ENCODE measurements around the gene UPK3BL1. TPM values are rescaled to one million over a fixed set of nuclear protein-coding genes. Genes with fewer than 3 reads are reported as not detected.
"Not testable (repeated sequence)": the region's sequence is repeated elsewhere in the genome, so short reads cannot be mapped to it uniquely, and the experiment has no call there.

Gene UPK3BL1
- total RNA-seq, 1 donor from 2014 or later = 10.3 TPM

- intact Hi-C loops (cut with DNase I); DNase-seq (ENCODE audit: low spot score): not testable (repeated sequence)
Observed at GRCh38 chr7:102634299-102634698, 8.3 kb downstream of the UPK3BL1 start.

DNA sequence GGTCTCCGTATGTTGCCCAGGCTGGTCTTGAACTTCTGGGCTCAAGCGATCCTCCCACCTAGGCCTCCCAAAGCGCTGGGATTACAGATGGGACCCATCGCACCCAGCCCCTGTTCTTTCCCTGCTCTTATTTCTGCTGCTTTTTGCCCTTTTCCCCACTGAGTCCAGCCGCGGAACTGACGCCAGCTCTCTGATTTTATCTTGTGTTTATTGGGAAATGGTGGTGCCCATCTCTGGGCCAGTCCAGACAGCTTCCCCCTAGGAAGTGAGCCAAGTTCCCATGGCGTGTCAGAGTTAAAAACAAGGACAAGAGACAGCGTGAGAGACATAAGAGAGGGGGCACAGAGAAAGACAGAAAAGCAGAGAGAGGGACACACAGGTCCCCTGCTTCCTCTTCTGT lies 12.0 kb downstream of the UPK3BL1 start:
- DNase-seq (ENCODE audit: low spot score) = peak; percentile 56
- intact Hi-C loops (cut with DNase I) = not testable (repeated sequence)

DNA sequence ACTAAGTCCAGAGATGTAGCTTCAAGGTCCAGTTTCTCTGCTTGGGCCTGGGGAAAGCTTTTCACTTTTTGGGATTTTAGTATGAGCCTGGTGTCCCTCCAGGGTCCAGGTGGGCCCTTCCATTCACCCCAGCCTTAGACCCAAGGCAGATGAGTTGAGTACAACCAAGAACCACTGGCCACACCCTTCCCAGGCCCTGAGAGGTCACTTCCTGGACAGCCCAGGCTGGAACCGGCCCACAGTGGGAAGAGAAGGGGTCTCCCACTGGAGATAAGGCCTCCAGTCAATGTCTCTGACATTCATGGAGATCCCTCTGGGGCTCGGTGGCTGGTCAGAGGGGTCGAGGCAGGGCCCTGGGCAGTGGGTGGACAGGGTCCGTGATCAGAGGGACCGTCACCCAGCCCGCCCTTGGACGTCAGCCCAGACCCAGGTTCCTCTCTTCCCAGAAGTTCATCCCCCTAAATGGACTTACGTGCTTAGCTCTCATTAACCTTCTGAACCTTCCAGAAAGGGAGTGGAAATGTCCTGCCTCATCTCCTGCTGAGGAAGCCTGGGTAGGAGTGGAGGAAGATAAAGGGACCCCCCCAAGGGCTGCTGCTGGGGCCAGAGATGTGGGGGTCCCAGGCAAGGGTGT lies 15.2 kb downstream of the UPK3BL1 start:
- DNase-seq (ENCODE audit: low spot score); intact Hi-C loops (cut with DNase I): not testable (repeated sequence)

DNA sequence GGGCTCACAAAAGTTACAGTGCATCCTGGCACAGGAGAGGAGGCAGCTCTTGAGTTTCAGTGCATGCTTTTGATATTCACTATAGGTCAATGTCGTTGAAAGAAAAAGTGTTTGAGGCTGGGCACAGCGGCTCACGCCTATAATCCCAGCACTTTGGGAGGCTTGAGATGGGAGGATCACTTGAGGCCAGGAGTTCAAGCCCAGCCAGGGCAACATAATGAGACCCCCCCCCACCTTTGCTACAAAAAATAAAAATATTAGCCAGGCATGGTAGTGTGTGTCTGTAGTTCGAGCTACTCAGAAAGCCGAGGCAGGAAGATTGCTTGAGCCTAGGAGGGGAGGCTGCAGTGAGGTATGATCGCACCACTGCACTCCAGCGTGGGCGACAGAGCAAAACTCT lies 24.5 kb downstream of the UPK3BL1 start:
- intact Hi-C loops (cut with DNase I) = not testable (repeated sequence)

GRCh38 chr7:102616507-102617125 lies 26.0 kb downstream of the UPK3BL1 start, which contains the start of gene RASA4:
Gene RASA4 (minus strand): TSS chr7:102616756. CDS start chr7:102616689, 67 bp downstream.
- intact Hi-C loops (cut with DNase I) = not testable (repeated sequence)
- DNase-seq (ENCODE audit: low spot score) = peak; percentile 77

More for the DNA sequence above, 24.5 kb downstream of the UPK3BL1 start:
- peak; percentile 33 for DNase-seq (ENCODE audit: low spot score)

- DNase-seq (ENCODE audit: low spot score); intact Hi-C loops (cut with DNase I): not testable (repeated sequence)
Observed at GRCh38 chr7:102615930-102616329, 26.7 kb downstream of the UPK3BL1 start.

- intact Hi-C loops (cut with DNase I); DNase-seq (ENCODE audit: low spot score): not testable (repeated sequence)
Observed at GRCh38 chr7:102614873-102615272, 27.7 kb downstream of the UPK3BL1 start.

GRCh38 chr7:102614346-102614697 lies 28.3 kb downstream of the UPK3BL1 start:
- DNase-seq (ENCODE audit: low spot score) = not testable (repeated sequence)

DNA sequence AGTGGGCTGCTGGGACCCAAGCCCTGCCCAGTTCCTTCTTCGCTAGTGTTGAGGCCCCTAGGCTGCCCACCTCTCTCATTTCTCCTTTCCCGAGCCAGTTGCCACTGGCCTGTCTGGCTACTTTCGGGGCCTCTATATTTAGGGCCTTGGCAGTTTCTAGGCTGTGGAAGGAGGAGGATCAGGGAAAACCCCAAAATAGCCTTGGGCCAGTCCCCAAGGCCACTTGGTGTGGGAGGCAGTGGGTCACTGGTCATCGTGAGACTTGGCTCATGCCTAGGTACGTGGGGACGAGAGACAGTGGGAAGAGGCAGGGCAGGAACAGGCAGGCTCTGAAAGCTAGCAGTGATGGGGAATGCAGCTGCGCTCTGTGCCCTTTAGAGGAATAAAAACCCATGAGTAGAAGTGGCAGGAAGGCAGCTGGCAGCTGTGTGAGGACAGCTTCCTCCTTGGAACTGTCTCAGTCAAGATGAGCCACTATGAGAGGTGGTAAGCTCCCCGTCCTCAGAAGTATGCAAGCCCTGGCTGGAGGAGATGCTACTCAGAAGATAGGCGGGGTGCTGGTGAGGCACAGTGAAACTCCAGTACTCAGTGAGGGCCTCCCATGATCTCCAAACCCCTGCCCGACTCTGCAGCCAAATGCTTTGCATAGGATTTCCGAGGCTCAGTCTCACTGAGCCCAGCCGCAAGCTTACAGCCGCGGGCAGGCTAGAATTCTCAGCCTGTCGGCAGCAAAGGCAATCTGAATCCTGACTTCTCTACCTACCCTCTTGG lies 28.8 kb downstream of the UPK3BL1 start:
- peak; percentile 35 for DNase-seq (ENCODE audit: low spot score)
- intact Hi-C loops (cut with DNase I) = not testable (repeated sequence)

More at GRCh38 chr7:102614346-102614697, 28.3 kb downstream of the UPK3BL1 start:
- intact Hi-C loops (cut with DNase I) = not testable (repeated sequence)

DNA sequence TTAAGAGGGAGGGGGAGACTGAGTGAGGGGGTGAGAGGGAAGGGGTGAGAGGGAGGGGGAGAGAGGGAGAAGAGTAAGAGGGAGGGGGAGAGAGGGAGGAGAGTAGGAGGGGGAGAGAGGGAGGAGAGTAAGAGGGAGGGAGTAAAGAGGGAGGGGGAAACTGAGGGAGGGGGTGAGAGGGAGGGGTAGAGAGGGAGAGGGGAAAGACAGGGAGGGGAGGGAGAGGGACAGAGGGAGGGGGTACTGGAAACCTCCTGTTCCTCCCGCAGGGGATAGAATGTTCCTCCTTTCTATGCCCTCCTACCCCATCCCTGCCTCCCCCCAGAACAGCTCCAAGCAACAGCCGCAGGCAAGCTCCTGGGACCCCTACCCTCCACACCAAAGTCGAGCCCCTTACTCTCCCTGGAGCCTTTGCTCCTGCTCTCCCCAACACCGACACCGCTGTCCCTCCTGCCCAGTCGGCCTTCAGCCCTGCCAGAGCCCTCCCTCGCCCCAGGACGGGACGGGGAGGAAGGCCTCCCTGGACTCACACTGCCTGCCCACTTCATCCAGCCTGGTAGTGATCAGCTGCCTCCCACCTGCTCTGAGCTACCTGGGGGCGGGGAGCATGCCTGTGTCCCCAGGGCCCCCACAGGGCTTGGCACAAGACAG lies 30.8 kb downstream of the UPK3BL1 start:
- peak; percentile 75 for DNase-seq (ENCODE audit: low spot score)

GRCh38 chr7:102611013-102611674 lies 31.4 kb downstream of the UPK3BL1 start:
- DNase-seq (ENCODE audit: low spot score); intact Hi-C loops (cut with DNase I): not testable (repeated sequence)

More for the DNA sequence above, 30.8 kb downstream of the UPK3BL1 start:
- intact Hi-C loops (cut with DNase I) = not testable (repeated sequence)

- DNase-seq (ENCODE audit: low spot score) = peak; percentile 22
- intact Hi-C loops (cut with DNase I) = not testable (repeated sequence)
Observed at GRCh38 chr7:102610441-102610840, 32.1 kb downstream of the UPK3BL1 start.

GRCh38 chr7:102609734-102610133 lies 32.9 kb downstream of the UPK3BL1 start:
- intact Hi-C loops (cut with DNase I) = not testable (repeated sequence)
- peak; percentile 50 for DNase-seq (ENCODE audit: low spot score)

DNA sequence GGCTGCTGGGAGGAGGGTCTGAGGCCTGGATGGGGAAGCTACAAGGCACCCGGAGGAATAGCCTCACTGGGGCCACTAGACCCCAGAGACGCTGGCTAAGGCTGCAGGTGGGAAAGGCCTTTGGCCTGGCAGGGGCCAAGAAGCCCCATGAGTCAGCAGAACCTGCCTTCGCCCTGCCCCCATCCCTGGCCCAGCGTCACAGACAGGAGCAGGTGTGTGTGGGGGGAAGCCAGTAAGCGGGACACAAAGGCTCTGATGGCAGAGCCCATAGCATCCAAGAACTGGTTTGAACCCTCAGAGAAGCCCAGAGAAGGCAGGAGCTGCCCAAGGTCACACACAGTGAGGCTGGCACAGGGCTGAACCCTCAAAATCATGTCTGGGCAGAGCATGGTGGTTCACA lies 35.7 kb downstream of the UPK3BL1 start:
- DNase-seq (ENCODE audit: low spot score); intact Hi-C loops (cut with DNase I): not testable (repeated sequence)

DNA sequence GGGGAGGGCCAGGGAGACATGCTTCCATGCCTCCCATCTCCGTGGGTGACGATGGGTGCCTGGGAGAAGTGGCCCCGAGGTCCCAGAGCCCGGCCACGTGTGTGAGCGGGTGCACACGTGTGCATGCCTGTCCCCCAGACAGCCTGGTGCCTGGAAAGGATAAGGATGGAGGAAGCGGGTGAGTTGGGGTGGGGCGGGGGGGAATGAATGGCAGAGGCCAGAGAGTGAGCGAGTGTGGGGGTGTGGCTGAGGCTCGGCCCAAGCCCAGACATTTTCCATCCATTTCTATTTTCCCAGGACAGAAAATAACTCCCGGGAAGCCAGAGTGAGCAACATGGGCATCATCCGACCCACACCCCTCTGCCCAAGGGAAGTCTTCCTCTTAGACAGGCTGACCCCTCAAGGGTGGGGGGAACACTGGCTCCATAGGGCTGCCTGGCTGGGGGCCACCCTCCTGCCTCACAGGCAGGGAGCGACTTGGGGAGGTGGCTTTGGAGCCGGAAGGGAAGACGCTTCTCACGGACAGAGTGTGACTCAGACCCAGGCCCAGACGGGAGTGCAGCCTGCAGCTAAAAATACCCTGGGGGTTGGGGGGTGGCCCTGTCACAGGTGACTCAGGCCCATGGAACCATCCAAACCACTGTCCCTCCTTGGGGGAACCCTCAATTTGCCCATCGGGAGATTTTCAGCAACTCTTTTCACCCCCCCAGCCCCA lies 38.0 kb downstream of the UPK3BL1 start:
- DNase-seq (ENCODE audit: low spot score) = not testable (repeated sequence)

DNA sequence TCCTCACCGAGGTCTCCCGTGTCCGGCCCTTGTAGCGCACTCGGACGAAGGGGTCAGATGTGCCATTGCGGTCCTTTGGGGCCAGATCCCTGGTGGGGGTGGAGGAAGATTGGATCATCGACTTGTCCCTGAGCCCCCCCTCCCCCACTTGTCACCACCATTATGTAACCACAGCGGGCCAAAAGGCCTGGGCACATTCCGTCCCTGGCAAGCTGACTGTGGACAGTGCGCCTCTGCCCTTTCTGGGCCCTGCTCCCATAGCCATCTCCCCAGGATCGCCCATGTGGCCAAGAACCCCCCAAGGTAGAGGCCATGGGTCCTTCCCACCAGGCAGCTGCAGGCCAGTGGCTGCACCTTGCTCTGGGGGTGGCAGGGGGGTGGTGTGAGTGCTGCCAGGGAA lies 40.3 kb downstream of the UPK3BL1 start:
- intact Hi-C loops (cut with DNase I); DNase-seq (ENCODE audit: low spot score): not testable (repeated sequence)

More for the DNA sequence above, 38.0 kb downstream of the UPK3BL1 start:
- intact Hi-C loops (cut with DNase I) = not testable (repeated sequence)

DNA sequence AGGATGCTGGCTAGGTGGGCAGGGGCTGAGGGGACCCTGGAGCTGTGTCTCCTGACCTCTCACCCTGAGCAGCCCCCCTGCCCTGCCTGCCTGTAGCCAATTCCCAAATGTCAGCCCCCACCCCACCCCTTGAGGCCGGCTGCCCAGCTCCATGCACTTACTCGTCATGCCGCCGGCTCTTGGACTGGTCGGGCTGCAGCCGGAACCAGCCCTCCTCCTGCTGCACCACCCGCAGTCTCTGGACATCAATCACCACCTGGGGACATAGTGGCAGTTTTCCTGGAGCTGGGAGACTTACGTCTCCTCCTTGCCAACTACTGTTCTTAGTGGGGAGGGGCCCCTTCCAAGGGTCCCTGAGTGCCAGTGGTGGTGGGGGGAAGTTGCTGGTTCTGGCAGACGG lies 42.9 kb downstream of the UPK3BL1 start:
- DNase-seq (ENCODE audit: low spot score); intact Hi-C loops (cut with DNase I): not testable (repeated sequence)

DNA sequence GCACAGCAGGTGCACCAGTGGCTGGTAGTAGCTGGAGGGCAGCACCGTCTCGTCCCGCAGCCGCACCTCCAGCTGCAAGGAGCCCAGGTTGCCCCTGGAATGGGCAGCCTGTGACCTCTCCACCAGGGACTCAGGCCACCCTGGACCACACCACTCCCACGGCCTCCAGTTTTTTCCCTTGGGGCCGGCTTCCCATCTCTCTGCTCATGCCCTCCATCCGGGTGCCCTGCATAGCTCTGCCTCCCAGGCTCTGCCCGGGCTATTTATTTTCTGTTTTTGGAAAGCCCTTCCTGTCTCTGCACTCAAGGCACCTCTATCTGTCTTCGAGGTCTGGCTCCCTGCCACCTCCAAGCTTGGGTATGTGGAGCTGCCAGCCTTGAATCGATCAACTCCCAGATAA lies 46.6 kb downstream of the UPK3BL1 start:
- DNase-seq (ENCODE audit: low spot score); intact Hi-C loops (cut with DNase I): not testable (repeated sequence)
